Activated T-cell treated with anti-CD3 and anti-CD28 coated beads for 1 hour (primary cell): ENCODE measurements around the gene GOLGA6L25.
"Not testable (repeated sequence)": the region's sequence is repeated elsewhere in the genome, so short reads cannot be mapped to it uniquely, and the experiment has no call there.

Source experiments
- DNase-seq: peaks from one replicate; pipeline ENCODE4 v3.0.0-alpha.2; 2020; ENCODE audit warnings: low read depth

Gene GOLGA6L25, protein sequence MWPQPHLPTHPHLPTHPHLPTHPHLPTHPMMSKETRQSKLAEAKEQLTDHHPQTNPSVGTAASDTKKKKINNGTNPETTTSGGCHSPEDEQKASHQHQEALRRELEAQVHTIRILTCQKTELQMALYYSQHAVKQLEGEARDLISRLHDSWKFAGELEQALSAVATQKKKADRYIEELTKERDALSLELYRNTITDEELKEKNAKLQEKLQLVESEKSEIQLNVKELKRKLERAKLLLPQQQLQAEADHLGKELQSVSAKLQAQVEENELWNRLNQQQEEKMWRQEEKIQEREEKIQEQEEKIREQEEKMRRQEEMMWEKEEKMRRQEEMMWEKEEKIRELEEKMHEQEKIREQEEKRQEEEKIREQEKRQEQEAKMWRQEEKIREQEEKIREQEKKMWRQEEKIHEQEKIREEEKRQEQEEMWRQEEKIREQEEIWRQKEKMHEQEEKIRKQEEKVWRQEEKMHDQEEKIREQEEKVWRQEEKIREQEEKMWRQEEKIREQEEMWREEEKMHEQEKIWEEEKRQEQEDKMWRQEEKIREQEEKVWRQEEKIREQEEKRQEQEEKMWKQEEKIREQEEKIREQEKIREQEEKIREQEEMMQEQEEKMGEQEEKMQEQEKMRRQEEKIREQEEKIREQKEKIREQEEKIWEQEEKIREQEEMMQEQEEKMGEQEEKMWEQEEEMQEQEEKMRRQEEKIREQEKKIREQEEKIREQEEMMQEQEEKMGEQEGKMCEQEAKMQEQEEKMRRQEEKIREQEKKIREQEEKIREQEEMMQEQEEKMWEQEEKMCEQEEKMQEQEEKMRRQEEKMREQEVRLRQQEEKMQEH

DNA sequence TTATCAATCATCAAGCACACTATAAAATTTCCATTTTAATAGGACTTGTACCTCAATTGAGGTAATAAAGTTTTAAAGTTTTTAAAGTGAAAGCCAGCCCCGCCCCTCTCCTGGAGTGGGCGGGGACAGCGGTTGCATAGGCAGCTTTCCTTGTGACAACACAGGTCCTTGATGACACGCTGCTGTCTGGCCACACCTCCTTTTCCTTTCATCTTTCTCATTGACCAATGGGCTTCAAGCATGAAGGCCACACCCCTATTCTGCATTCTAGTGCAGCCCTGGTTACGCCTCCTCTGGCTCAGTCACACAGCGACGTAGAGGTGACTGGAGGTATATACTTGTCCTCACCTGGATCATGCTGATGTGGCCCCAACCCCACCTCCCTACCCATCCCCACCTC, at the start of gene GOLGA6L25:
GOLGA6L25 (plus strand) TSS at position 301 of the 400 bp plus-strand sequence; CDS start at position 362, 61 bp downstream.
- DNase-seq: not testable (repeated sequence)

DNA sequence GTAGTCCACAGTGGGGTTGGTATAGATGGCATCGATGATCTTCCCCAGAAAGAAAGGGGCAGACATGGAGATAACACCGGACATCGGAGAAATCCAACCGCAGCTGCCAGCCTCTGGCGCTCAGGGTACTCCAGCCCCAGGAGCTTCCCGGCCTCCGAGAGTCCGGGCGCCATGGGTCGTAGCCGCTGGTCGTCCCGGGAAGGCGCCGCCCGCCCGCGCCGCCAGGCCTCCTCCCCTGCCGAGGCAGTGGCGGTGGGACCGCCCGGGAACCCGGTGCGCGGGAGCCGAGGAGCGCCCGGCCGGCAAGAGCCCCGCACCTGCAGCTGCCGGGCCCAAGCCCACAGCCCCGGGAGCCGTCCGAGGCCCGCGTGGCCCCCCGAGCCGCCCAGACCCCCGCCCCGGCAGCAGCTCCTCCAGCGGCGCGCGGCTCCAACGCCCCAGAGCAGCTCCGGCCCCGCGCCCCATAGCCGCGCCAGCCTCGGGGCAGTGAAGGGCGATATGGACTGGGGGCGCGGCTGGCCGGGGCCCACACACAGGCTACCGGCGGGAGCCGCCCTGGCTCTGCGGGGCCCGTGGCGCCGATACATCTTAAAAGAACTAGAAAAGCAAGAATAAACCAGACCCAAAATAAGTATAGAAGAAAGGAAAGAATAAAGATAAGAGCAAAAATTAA, 45.0 kb upstream of the GOLGA6L25 start:
- not testable (repeated sequence) for DNase-seq

DNA sequence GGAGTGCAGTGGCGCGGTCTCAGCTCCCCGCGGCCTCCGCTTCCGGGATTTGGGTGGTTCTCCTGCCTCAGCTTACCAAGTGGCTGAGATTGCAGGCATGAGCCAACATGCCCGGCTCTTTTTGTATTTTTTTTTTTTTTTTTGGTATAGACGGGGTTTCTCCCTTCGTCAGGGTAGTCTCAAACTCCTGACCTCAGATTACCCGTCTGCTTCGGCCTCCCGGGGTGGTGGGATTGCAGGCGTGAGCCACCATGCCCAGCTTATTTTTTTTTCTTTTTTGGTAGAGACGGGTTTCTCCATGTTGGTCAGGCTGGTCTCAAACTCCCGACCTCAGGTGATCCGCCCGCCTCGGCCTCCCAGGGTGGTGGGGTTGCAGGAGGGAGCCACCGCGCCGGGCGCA, 39.2 kb upstream of the GOLGA6L25 start:
- DNase-seq: not testable (repeated sequence)

DNA sequence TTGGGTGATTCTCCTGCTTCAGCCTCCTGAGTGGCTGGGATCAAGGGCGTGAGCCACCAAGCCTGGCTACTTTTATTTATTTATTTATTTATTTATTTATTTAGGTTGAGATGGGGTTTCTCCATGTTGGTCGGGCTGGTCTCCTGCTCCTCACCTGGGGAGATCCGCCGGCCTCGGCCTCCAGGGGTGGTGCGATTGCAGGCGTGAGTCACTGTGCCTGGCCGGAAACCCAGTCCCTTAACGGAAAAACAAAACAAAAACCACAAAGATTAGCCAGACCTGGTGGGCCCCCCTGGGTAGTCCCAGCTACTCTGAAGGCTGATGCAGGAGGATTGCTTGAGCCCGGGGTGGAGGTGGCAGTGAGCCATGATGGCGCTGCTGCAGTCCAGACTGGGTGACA, 38.2 kb upstream of the GOLGA6L25 start:
- DNase-seq: not testable (repeated sequence)

DNA sequence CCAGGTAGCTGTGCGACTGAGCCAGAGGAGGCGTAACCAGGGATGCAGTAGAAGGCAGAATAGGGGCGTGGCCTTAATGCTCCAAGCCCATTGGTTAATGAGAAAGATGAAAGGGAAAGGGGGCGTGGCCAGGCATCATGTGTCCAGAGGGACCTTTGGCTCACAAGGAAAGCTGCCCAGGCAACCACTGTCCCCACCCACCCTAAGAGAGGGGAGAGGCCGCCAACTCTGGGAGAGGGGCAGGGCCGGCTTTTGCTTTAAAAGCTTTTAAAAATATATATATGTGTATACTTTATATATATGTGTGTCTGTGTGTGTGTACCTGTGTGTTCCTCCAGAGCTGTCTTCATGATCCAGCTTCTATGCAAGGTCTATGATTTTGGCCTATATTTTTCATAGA, 20.4 kb upstream of the GOLGA6L25 start, which contains the start of gene GOLGA8G:
GOLGA8G (minus strand) TSS at position 18 of the 400 bp plus-strand sequence. CDS start 62 bp downstream, outside the sequence.
- DNase-seq: not testable (repeated sequence)

DNA sequence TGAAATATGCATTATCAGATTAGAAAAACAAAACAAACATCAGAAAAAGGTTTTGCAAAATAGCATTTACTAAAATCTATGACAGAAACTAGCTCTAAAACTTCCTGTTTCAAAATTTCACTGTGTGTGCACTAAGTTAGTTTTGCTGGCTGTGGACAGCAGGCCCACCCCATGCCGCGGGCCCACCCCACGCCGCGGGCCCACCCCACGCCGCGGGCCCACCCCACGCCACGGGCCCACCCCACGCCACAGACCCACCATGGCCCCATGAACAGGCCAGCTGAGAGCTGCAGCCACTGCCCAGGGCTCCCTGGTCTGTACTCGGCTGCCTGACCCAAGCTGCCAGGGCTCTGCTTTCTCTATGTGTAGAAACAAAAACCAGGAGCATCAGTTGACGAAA, 20.0 kb downstream of the GOLGA6L25 start:
- not testable (repeated sequence) for DNase-seq

DNA sequence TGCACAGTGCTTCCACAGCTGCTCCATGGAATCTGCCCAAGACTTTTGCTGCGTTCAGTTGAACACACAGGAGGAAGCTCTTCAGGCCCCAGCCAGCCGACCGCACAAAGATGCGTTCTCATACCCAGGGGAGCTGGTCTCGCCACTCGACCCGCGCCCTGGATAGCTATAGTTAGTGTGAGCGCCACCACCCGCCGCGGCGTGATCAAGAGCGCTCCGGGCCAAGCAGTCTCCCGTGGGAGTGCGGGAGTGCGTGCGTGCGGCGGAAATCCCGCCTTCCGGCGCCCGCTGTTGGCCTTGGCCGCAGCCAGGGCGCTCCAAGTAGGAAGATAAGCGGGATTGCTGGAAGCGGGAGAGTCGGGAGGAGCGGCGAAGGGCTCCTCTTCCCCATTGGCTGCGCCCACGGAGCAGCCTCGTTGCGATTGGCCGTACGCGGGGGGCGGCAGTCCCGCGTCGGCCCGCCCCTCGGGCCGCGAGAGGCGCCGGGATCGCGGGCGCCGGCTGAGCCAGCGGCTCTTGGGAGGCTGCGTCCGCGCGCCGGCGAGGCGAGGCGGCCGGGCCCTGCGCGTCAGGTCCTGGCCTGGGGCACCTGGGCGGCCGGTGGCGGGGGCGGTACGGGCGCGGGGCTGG, 35.7 kb downstream of the GOLGA6L25 start:
- not testable (repeated sequence) for DNase-seq

DNA sequence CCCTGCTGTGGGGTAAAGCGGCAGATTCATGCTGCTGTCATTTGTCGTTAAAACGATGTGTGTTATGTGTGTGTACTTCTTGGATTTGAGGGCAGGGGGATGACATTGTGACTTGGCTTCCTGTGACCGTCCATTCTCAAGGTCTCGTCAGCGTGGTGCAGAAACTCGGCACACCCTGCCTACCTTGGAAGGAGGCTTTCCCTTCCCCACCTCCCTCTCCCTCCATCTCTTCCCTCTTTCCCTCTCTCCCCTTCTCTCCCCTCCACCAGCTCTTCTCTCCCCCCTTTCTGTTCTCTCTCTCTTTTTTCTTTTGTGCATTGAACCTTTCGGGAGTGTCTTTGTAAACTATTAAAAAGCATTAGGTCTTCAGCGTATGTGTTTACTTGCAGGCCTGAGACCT, 36.4 kb downstream of the GOLGA6L25 start:
- DNase-seq: not testable (repeated sequence)

DNA sequence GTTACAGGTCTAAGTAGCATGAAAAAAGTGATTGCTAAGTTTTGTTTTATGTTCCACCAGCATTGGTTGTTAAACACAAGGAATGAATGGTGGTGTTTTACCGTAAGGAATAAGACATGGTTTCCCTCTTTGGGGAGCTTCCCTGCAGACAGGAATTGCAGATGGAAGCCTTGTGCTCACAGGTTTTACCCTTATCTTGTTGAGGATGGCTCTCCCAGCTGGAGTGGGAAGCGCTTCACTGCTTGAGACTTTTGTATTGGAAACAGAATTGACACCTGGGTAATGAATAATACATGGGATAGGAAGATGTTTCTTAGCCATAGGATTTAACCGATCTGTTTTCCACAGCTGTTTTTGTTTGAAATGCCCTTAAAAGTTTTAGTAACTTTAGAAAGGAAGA, 39.0 kb downstream of the GOLGA6L25 start:
- not testable (repeated sequence) for DNase-seq

DNA sequence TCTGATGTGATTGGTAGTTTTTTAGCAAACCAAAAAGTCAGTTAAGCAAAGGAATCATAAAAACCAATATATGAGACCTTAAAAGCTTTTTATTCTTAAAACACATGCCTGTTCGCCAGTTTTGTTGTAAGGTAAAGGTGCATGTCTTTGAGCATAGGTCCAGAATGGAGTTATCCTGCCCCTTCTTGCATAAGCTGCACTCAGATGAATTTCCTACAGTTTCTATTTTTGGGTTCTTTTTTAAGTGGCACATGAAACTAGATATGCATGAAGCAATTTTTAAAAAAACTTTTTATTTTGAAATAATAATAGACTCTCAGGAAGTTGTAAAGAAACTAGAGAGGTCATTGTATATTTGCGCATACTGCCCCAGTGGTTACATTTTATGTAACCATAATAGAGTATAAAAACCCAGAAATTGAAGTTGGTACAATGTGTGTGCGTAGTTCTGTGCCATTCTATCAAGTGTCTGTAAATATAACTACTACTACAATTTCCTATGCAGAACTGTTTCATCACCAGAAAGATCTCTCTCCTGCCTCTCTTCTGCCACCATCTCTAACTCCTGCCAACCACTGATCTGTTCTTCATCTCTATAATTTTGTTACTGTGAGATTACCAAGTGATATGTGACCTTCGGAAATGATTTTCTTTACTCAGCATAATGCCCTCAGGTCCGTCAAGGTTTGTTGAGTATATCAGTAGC, 40.2 kb downstream of the GOLGA6L25 start:
- DNase-seq: not testable (repeated sequence)

DNA sequence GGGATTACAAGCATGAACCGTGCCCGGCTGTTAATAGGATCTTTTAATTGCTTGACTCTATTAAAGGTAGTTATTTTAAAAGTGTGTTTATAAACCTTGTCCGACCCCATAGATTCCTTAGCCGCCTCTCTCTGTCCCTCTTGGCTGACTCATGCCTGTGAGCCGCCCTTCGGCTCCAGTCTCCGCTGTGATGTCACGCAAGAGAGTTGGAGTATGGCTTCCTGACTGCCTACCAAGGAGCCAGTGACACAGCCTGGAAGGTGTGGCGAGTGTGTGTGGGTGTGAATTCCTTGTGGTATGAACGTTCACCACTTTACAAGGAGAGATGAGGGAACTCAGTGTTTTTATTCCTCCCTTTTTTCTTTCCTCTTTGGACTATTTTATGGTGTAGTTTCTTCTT, 44.1 kb downstream of the GOLGA6L25 start:
- DNase-seq: not testable (repeated sequence)

DNA sequence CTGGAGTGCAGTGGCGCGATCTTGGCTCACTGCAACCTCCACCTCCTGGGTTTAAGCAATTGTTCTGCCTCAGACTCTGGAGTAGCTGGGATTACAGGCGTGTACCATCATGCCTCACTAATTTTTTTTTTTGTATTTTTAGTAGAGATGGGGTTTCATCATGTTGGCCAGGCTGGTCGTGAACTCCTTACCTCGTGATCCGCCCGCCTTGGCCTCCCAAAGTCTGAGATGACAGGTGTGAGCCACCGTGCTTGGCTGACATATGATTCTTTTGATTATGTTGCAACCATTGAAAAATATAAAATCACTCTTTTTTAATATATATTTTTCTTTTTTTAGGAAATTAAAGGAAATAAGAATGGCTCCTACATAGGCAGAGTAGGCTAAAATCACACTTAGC, 44.8 kb downstream of the GOLGA6L25 start:
- not testable (repeated sequence) for DNase-seq

DNA sequence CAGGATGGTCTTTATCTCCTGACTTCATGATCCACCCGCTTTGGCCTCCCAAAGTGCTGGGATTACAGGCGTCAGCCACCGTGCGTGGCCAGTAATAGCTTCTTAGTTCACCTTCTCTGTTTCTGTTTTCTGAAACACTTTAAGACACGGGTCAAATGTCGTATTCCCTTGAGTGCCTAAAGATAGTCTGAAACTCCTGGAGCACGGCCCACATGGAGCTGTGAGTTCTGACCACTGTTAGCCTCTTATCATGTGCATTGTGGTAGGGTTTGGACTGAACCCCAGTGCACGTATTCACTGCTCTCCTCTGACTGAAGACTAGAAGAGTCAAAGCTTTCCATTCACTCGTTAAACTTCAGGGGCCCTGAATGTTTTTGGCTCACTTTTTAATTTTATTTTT, 48.8 kb downstream of the GOLGA6L25 start:
- not testable (repeated sequence) for DNase-seq
